GM19025 (cell line): ENCODE results near the gene GDPD4.
"Not testable (repeated sequence)": the region's sequence is repeated elsewhere in the genome, so short reads cannot be mapped to it uniquely, and the experiment has no call there.

Experiments used
- ATAC-seq: cut with Tn5 transposase; IDR thresholded peaks from one replicate; pipeline ENCODE4 v1.9.1; 2021; ENCODE audit warnings: mild to moderate bottlenecking, low read depth, moderate library complexity; ENCODE audit not compliant: unreplicated experiment

Gene GDPD4

GRCh38 chr11:77300028-77300427 lies 1.5 kb downstream of the GDPD4 start:
- not testable (repeated sequence) for ATAC-seq

- ATAC-seq: no peak
Measured at GRCh38 chr11:77299528-77299993, 1.9 kb downstream of the GDPD4 start.

DNA sequence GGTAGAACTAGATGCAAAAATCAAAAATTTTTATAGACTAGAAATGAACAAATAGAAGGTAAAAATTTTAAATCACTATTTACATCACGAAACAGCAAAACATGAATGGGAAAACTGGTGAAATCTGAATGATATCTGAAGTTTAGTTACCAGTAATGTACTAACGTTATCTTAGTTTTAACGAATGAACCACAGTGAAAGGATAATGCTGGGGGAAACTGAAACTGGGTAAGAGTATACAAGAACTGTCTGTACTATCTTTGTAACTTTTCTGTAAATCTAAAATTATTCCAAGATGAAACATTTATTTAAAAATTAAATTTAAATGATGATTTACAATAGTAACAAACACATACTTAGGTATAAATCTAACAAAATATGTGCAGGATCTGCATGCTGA lies 7.4 kb downstream of the GDPD4 start:
- ATAC-seq: no peak

- no peak for ATAC-seq
Measured at GRCh38 chr11:77289737-77290136, 11.7 kb downstream of the GDPD4 start.

DNA sequence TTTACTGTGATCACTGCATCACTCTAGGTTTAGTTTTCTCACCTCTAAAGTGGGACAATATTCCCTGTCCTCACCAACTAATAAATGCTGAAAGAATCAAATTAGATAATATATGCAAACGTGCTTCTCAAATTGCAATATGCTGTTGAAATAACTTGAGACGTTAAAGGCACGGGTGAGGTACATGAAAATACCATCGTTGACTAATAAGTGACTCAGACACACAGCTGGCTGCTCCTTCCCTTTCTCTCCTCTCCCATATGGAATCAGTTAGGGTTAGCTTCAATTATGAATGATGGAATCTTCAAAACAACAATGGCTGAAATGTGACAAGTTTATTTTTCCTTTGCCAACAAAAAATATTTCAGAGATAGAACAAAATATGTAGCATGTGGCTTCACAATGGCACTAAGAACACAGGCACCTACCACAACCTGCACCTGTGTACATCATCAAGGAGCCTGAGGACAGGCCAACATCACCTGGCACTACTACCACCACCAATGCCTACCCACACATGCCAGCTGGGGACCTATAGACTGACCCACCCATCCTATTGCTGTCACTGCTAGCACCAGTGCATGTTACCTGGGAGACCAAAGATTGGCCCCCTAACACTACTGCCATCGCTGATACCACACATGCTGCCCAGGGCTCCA lies 13.7 kb downstream of the GDPD4 start:
- no peak for ATAC-seq

DNA sequence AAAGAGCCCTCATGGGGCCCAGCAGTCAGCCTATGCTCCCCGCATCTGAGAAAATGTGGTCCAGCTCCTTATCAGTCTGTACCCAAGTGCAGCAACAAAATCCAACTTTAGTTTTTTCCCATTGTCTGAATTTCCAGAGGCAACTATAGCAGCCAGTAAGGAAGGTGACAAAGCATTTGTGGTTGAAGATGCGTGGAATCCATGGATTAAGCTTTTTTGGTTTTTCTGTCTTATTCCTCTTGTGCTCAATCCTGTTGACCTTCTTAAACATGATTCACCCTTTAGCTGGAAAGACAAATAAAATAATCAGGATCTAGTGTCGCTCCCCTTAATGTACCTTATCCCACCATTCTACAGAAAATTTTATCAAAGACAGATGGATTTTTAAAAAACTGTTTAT lies 14.3 kb downstream of the GDPD4 start:
- ATAC-seq: no peak

GRCh38 chr11:77284476-77285468 lies 16.7 kb downstream of the GDPD4 start:
- ATAC-seq: no peak

DNA sequence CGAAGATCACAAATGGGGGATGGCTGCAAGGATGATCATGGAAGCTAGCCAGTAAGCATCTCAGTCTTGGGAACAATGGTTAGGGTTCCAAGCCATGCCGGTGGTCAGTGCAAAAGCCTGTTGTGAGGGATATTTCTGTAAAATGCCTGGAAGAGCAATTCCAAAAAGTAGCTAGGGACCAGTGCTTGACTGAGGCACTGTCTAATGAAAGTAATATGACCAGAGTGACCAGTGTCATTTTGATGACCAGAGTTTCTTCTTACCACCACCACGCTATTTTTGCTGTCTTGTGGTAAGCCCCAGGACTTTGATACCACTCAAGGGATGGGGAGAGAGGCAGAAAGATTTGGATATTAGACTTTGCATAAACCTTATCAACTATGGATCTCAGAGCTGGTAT lies 18.4 kb downstream of the GDPD4 start:
- no peak for ATAC-seq

GRCh38 chr11:77278595-77279506 lies 22.6 kb downstream of the GDPD4 start:
- no peak for ATAC-seq

DNA sequence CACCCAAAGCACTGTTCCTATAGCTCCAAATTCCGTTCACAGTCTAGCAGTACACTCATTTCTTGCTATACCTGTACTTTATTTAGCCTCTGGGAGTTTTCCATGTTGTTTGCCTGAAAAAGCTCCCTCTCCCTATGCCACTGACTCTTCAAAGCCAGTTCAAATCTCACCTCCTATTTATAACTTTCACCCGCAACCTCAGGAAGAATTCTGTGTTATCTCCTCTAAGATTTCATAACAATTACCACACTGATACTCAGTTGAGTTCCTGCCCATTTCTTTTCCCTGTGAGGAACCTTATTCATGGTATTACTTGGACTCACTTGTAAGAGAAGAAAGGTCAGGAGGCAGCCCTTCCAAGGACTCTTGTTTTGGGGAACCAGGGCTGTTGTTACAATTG lies 25.2 kb downstream of the GDPD4 start:
- no peak for ATAC-seq

DNA sequence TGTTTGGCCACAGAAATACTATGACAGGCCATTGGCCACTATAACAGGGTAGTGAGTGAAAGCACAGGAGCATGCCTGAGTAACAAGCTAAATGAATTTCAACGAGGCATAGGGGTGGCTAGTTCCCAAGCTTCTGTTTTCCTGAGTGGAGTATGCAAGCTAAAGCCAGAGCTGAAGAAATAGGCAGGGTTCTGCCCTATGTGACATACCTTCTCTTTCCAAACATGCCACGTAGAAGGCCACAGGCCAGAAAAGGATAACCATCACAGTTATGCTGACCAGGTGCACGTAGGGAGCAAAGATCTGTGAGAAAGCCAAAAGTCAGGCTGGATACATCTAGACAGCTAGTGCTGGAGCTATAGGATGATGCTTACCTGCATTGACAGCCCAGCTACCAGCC lies 30.6 kb downstream of the GDPD4 start:
- ATAC-seq: no peak

DNA sequence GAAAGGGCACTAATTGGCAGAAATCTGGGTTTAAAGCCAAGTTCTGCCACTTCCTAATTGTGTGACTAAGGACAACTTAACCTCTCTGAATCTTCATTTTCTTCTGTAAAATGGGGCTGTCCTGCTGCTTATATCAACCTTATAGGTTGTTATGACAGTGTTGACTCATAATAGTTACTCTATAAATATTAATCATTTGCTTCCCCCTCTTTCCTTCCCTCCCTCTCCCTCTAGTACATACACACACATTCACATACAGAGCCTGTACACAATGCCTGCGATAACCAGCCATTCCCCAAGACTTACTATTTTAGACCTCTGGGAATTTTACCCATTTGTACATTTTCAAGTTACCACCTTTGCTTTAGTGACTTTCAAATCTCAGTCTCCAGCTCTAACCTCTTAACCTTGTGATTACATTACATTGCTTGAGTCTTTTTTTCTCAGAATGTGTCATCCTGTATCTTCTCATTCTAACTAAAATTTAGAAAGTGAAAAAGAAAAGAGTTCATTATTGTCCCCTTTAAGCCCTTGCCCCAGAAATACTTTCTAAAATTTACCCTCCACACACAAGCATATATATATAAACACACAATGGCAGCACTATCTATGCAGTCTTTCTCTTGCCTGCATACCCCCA lies 31.9 kb downstream of the GDPD4 start:
- no peak for ATAC-seq

DNA sequence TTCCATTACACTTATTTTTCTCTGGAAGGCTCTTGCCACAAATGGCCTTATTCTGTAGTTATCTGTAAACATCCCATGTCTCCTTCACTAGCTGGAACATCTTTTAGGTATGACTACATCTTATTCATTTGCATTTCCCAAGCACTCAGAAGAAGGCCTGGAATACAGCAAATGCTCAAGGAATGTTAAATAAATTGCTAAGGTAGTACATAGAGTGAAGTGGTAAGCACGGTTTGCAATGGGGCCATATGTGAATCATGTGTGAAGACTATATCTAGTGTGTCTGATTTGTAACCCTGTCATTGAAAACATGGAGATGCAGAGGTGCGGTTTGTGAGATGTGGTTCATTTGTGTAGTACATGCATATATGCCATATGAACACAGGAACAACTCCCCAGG lies 33.5 kb downstream of the GDPD4 start:
- no peak for ATAC-seq

GRCh38 chr11:77266766-77267165 lies 34.7 kb downstream of the GDPD4 start:
- no peak for ATAC-seq

DNA sequence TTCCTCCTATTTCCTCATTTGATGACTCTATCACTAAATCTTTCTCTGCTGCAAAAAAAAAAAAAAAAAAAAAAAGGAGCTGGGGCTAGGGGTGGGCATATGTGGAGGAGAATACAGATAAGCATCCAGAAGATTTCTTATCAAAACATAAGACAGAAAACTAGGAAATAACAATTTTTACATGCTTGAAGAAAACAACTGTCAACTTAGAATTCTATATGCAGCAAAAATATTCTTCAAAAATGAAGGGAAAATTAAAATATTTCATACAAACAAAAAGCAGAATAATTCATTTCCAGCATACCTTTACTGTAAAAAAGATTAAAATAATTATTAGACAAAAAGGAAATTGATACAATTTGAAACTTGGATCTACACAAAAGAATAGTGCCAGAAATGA lies 38.7 kb downstream of the GDPD4 start:
- ATAC-seq: no peak

GRCh38 chr11:77259641-77260040 lies 41.8 kb downstream of the GDPD4 start:
- no peak for ATAC-seq

- no peak for ATAC-seq
Measured at GRCh38 chr11:77253690-77254089, 47.8 kb downstream of the GDPD4 start.

DNA sequence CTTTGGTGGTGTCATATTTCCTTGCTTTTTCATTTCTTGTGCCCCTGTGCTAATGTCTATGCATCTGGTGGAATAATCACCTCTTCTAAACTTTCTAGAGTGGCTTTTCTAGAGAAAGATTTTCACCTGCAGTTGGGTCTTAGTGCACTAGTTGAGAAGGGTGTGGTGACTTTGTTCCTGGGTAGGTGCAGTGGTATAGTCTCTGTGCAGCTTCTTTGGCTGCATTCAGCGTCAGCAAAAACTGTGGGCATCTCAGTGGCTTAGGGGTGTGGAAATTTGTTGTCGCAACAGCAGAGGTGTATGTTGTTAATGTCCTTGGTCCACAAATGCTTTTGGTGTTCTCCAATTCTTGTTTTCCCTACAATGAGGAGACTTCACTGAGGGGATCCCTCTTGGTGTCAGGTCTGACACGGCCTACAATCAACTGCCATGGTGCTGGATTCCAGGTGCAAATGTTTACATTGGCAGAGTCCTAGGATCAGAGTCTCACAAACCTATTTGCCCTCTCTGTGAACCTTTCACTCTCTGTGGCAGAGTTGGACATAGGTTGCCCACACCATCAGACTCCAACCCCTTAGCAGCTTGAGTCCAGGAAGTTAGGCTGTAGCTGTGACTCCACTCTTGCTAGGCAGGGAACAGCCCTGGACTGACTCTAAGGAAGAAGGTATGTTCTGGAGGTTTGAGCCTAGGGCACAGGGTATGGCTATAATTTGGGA lies 48.8 kb downstream of the GDPD4 start:
- no peak for ATAC-seq

DNA sequence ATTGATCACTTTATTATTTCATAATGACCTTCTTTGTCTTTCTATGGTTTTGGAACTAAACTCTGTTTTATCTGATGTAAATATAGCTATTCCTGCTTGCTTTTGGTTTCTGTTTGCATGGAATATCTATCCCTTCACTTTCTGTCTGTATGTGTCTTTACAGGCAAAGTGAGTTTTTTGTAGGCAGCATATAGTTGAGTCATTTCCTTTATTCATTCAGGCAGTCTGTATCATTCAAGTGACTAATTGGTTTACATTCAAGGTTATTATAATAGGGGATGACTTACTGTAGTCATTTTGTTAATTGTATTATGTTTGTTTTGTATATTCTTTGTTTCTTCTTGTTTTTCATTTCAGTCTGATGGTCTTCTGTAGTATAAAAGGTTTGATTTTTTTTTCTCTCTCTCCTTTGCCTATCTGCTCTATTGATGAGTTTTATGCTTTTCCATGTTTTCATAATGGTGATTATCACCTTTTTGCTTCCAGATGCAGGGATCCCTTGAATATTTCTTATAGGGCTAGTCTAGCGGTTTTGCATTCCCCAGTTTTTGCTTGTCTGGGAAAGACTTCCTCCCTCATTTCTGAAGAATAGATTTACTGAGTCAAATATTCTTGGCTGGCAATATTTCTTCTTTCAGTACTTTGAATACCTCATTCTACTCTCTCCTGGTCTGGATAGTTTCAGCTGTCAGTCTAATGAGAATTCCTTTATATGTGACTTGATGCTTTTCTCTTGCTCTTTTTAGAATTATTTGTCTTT lies 50.4 kb downstream of the GDPD4 start:
- ATAC-seq: no peak
